CD14-positive monocyte (primary cell): Measurements from ENCODE around the gene CGNL1. TPM values are rescaled to one million over a fixed set of nuclear protein-coding genes. Genes with fewer than 3 reads are reported as not detected.

Experiments
- DNase-seq, 3 donors: peaks; one replicate each; pipeline ENCODE4 v3.0.0-alpha.2; 2011 to 2022
- H2AFZ ChIP-seq: 2 replicates; pipeline ENCODE4 v1.6.0; 2012; ENCODE audit warnings: mild to moderate bottlenecking, low read depth, low read length, inconsistent platforms; ENCODE audit not compliant: insufficient read depth, poor library complexity, severe bottlenecking
- H3K27ac ChIP-seq, 2 donors: 1 replicate in 1 of 2; 2 replicates in 1 of 2; pipeline ENCODE4 v1.5.1; 2012 to 2013; ENCODE audit warnings: low read length in 2 of 2, control low read depth in 1 of 2, inconsistent platforms in 1 of 2, low read depth in 1 of 2, mild to moderate bottlenecking in 1 of 2
- H3K27me3 ChIP-seq, 2 donors: one replicate each; pipeline versions ENCODE4 v1.6.0 to v1.6.1; 2011 to 2013; ENCODE audit warnings: low read length in 2 of 2; ENCODE audit not compliant: control insufficient read depth in 2 of 2, insufficient read depth in 2 of 2
- H3K36me3 ChIP-seq, 2 donors: replicated peaks in 1 of 2; 1 replicate in 1 of 2; 2 replicates in 1 of 2; pipeline versions ENCODE4 v1.5.1 to v1.6.1; 2012 to 2013; ENCODE audit warnings: low read length in 2 of 2, control low read depth in 1 of 2, inconsistent platforms in 1 of 2, mild to moderate bottlenecking in 1 of 2; ENCODE audit not compliant: insufficient read depth in 2 of 2, control insufficient read depth in 1 of 2
- H3K4me1 ChIP-seq, 2 donors: 1 replicate in 1 of 2; 2 replicates in 1 of 2; pipeline versions ENCODE4 v1.5.1 to v1.6.1; 2012 to 2013; ENCODE audit warnings: low read length in 2 of 2, control low read depth in 1 of 2, inconsistent platforms in 1 of 2, mild to moderate bottlenecking in 1 of 2, moderate library complexity in 1 of 2; ENCODE audit not compliant: insufficient read depth in 2 of 2, control insufficient read depth in 1 of 2
- H3K4me2 ChIP-seq: replicated peaks from 2 replicates; pipeline ENCODE3; 2012; ENCODE audit warnings: low read length, moderate library complexity, mild to moderate bottlenecking; ENCODE audit not compliant: poor library complexity, severe bottlenecking; ENCODE audit errors: extremely low read depth
- H3K4me3 ChIP-seq, 3 experiments: fragments of 200-600 bp in 1 of 3; sonication (generic) in 1 of 3; replicated peaks in 1 of 3; 1 replicate in 2 of 3; 2 replicates in 1 of 3; pipeline ENCODE4 v1.5.1; 2011 to 2013; ENCODE audit warnings: low read length in 3 of 3, mild to moderate bottlenecking in 3 of 3, control low read depth in 2 of 3, low read depth in 2 of 3, inconsistent platforms in 1 of 3, moderate library complexity in 1 of 3
- H3K79me2 ChIP-seq: 2 replicates; pipeline ENCODE4 v1.6.0; 2012; ENCODE audit warnings: mild to moderate bottlenecking, control low read depth, inconsistent platforms, low read length, moderate library complexity; ENCODE audit not compliant: insufficient read depth
- H3K9ac ChIP-seq: 2 replicates; pipeline ENCODE4 v1.6.0; 2017; ENCODE audit warnings: low read length, mild to moderate bottlenecking; ENCODE audit not compliant: insufficient read depth, poor library complexity, severe bottlenecking
- H3K9me3 ChIP-seq, 2 donors: replicated peaks in 1 of 2; 1 replicate in 1 of 2; 2 replicates in 1 of 2; pipeline versions ENCODE4 v1.5.1 to v1.6.1; 2012 to 2013; ENCODE audit warnings: low read length in 2 of 2, control low read depth in 1 of 2; ENCODE audit not compliant: control insufficient read depth in 1 of 2, insufficient read depth in 1 of 2
- H4K20me1 ChIP-seq: 2 replicates; pipeline ENCODE4 v1.6.0; 2012; ENCODE audit warnings: mild to moderate bottlenecking, low read length, control low read depth, moderate library complexity; ENCODE audit not compliant: insufficient read depth
- H3K27ac Mint-ChIP-seq, 7 donors: one replicate each; pipeline ENCODE4 v1.8.0; 2020; ENCODE audit warnings: mild to moderate bottlenecking in 7 of 7, mixed read lengths in 7 of 7, moderate library complexity in 6 of 7, inconsistent platforms in 2 of 7
- H3K27me3 Mint-ChIP-seq, 3 donors: one replicate each; pipeline ENCODE4 v1.8.0; 2021 to 2022; ENCODE audit warnings: low read depth in 3 of 3, mild to moderate bottlenecking in 3 of 3, mixed read lengths in 3 of 3, moderate library complexity in 3 of 3, inconsistent platforms in 1 of 3
- H3K36me3 Mint-ChIP-seq, 2 donors: one replicate each; pipeline ENCODE4 v1.8.0; 2020; ENCODE audit warnings: mixed read lengths in 2 of 2, inconsistent platforms in 1 of 2, mild to moderate bottlenecking in 1 of 2
- H3K4me1 Mint-ChIP-seq: one replicate; pipeline ENCODE4 v1.8.0; 2020; ENCODE audit warnings: mild to moderate bottlenecking, mixed read lengths
- H3K4me3 Mint-ChIP-seq, 2 donors: one replicate each; pipeline ENCODE4 v1.8.0; 2020; ENCODE audit warnings: mild to moderate bottlenecking in 2 of 2, mixed read lengths in 2 of 2, moderate library complexity in 1 of 2
- H3K9me3 Mint-ChIP-seq, 7 donors: one replicate each; pipeline ENCODE4 v1.8.0; 2020 to 2022; ENCODE audit warnings: mixed read lengths in 7 of 7, mild to moderate bottlenecking in 6 of 7, moderate library complexity in 6 of 7, inconsistent platforms in 2 of 7
- CTCF ChIP-seq: fragments of 200-600 bp; IDR thresholded peaks from one replicate; pipeline ENCODE4 v1.8.0; 2022; ENCODE audit warnings: antibody characterized with exemption, mild to moderate bottlenecking
- WGBS: methylation state at CpG from one replicate; pipeline ENCODE4 v1.1.5; 2013; ENCODE audit warnings: missing lambda C conversion rate; ENCODE audit not compliant: insufficient coverage; 5-methylcytosine and 5-hydroxymethylcytosine counted together
- intact Hi-C, 2 donors: fragments of 100-400 bp; cut with micrococcal nuclease; formaldehyde crosslinking; loops; one replicate each; pipeline versions ENCODE4 v1.15.0 to v1.15.1; 2023
- polyA plus RNA-seq, 3 donors: library from polyadenylated mRNA; depleted of rRNA in 1 of 3; unstranded in 2 of 3; stranded (reverse) in 1 of 3; fragments of 300-500 nt in 2 of 3; fragments of >200 nt in 1 of 3; fragmentation: Illumina TruSeq in 2 of 3; gene quantifications; 1 replicate in 2 of 3; 2 replicates in 1 of 3; pipeline ENCODE4 v1.2.3, GENCODE V29; 2012 to 2021

Gene CGNL1
- polyA plus RNA-seq, 3 donors = not detected

- Mint-ChIP-seq H3K27ac (no peak overlapping the region), H3K4me3 (no peak overlapping the region)
- WGBS = 96% methylated on average over 4 of the region's 4 CpGs
Measured at GRCh38 chr15:57456559-57456958, 80.3 kb downstream of the CGNL1 start.

GRCh38 chr15:57457726-57458125, 81.4 kb downstream of the CGNL1 start:
- H3K27me3 Mint-ChIP-seq = no peaks in the 10 kb centered on the region
- 80% methylated on average over 1 of the region's 3 CpGs for WGBS
- Histone ChIP-seq H3K9me3 (no peaks in the 10 kb centered on the region), H3K4me2 (no peak overlapping the region), H3K36me3 (no peaks in the 10 kb centered on the region), H3K79me2 (no peaks in the 10 kb centered on the region), H3K4me1 (no peaks in the 10 kb centered on the region), H3K27me3 (no peaks in the 10 kb centered on the region), H2AFZ (no peak overlapping the region), H3K27ac (no peak overlapping the region), H3K4me3 (no peak overlapping the region), H3K9ac (no peak overlapping the region), H4K20me1 (no peaks in the 10 kb centered on the region)
- no peak for TF ChIP-seq CTCF
- no peak overlapping the region for H3K27ac Mint-ChIP-seq
- H3K9me3 Mint-ChIP-seq = no peaks in the 10 kb centered on the region
- H3K36me3 Mint-ChIP-seq = no peaks in the 10 kb centered on the region
- H3K4me3 Mint-ChIP-seq = no peak overlapping the region
- no peak for DNase-seq
- H3K4me1 Mint-ChIP-seq = no peaks in the 10 kb centered on the region
- intact Hi-C loops = no loop called here

More at GRCh38 chr15:57456559-57456958, 80.3 kb downstream of the CGNL1 start:
- DNase-seq = no peak
- Histone ChIP-seq H3K79me2 (no peaks in the 10 kb centered on the region), H2AFZ (no peak overlapping the region), H3K27ac (no peak overlapping the region), H3K9ac (no peak overlapping the region), H3K27me3 (no peaks in the 10 kb centered on the region), H3K9me3 (no peaks in the 10 kb centered on the region), H3K4me2 (no peak overlapping the region), H3K36me3 (no peaks in the 10 kb centered on the region), H3K4me1 (no peaks in the 10 kb centered on the region), H4K20me1 (no peaks in the 10 kb centered on the region), H3K4me3 (no peak overlapping the region)
- Mint-ChIP-seq H3K36me3 (no peaks in the 10 kb centered on the region), H3K27me3 (peaks cover 0 to 2% (median 2%) of the 10 kb centered on the region in 3 donors), H3K9me3 (no peaks in the 10 kb centered on the region), H3K4me1 (no peaks in the 10 kb centered on the region)
- no peak for TF ChIP-seq CTCF
- intact Hi-C loops = no loop called here
